K562 (cell line): ENCODE data around the gene ODF4. TPM values are rescaled to one million over a fixed set of nuclear protein-coding genes. Genes with fewer than 3 reads are reported as not detected.

Experiments used
- AFF4 ChIP-seq: sonication (generic); formaldehyde crosslinking; IDR thresholded peaks from 2 replicates; pipeline ENCODE4 v1.8.0; 2023; ENCODE audit warnings: mild to moderate bottlenecking, missing genetic modification reagents
- ARID3A ChIP-seq: IDR thresholded peaks from 2 replicates; pipeline ENCODE4 v1.6.1; 2012; ENCODE audit warnings: low read depth, low read length, improper control_type of control experiment, borderline replicate concordance
- CEBPZ ChIP-seq: fragments of 150-350 bp; IDR thresholded peaks from 2 replicates; pipeline ENCODE4 v1.6.1; 2014; ENCODE audit warnings: low read depth, mild to moderate bottlenecking, low read length, borderline replicate concordance
- E2F5 ChIP-seq: sonication (generic); formaldehyde crosslinking; IDR thresholded peaks from 2 replicates; pipeline ENCODE4 v1.8.0; 2022; ENCODE audit warnings: mild to moderate bottlenecking, missing genetic modification reagents
- JUND ChIP-seq, 2 experiments: IDR thresholded peaks; 2 replicates in 1 of 2; 3 replicates in 1 of 2; pipeline ENCODE4 v1.6.1; 2011; ENCODE audit warnings: borderline replicate concordance in 2 of 2, low read depth in 2 of 2, low read length in 2 of 2, improper control_type of control experiment in 1 of 2, missing biosample characterization in 1 of 2, missing genetic modification characterization in 1 of 2, missing genetic modification reagents in 1 of 2
- NFIX ChIP-seq: fragments of 250-450 bp; sonication (Bioruptor Pico); IDR thresholded peaks from 2 replicates; pipeline ENCODE4 v1.4.0; 2020; ENCODE audit warnings: low read depth, mild to moderate bottlenecking, moderate library complexity
- NR2C1 ChIP-seq, 2 experiments: fragments of 450-650 bp; IDR thresholded peaks; 2 replicates each; pipeline ENCODE4 v1.6.1; 2017; ENCODE audit warnings: mild to moderate bottlenecking in 2 of 2, antibody characterized with exemption in 1 of 2, inconsistent platforms in 1 of 2, missing compliant biosample characterization in 1 of 2, missing genetic modification characterization in 1 of 2
- RFX7 ChIP-seq: fragments of 250-450 bp; sonication (Bioruptor Pico); IDR thresholded peaks from 2 replicates; pipeline ENCODE4 v1.5.1; 2021; ENCODE audit warnings: mild to moderate bottlenecking
- SMARCA4 ChIP-seq: fragments of 450-650 bp; IDR thresholded peaks from 2 replicates; pipeline ENCODE4 v1.6.1; 2016
- SMARCE1 ChIP-seq: fragments of 450-650 bp; IDR thresholded peaks from 2 replicates; pipeline ENCODE4 v1.7.1; 2016; ENCODE audit warnings: mild to moderate bottlenecking
- SRSF3 ChIP-seq: fragments of 200-400 bp; formaldehyde crosslinking; IDR thresholded peaks from 2 replicates; pipeline ENCODE4 v1.6.1; 2016; ENCODE audit warnings: mild to moderate bottlenecking, low read length, moderate library complexity; ENCODE audit not compliant: insufficient read depth
- ZBTB49 ChIP-seq: sonication (generic); formaldehyde crosslinking; IDR thresholded peaks from 2 replicates; pipeline ENCODE4 v1.8.0; 2022; ENCODE audit warnings: missing genetic modification reagents, mild to moderate bottlenecking, borderline replicate concordance
- ZNF274 ChIP-seq: IDR thresholded peaks from 2 replicates; pipeline ENCODE4 v1.6.1; 2011; ENCODE audit warnings: low read depth, mild to moderate bottlenecking, low read length, moderate library complexity, borderline replicate concordance
- polyA plus RNA-seq, 8 experiments: library from polyadenylated mRNA; depleted of rRNA in 4 of 8; stranded (reverse) in 5 of 8; unstranded in 3 of 8; fragments of >200 nt; fragmentation: Nextera tagmentation in 2 of 8; fragmentation: Illumina TruSeq in 1 of 8; extraction: Ambion mirVana in 2 of 8; extraction: Trizol in 1 of 8; gene quantifications; 2 replicates each; pipeline versions ENCODE4 v1.2.1 to v1.2.3, GENCODE V29; 2011 to 2014; ENCODE audit warnings: inconsistent platforms in 1 of 8, missing spikeins in 1 of 8
- total RNA-seq, 7 experiments: library from RNA; depleted of rRNA in 6 of 7; stranded (reverse); fragments of >200 nt in 6 of 7; fragmentation: Illumina TruSeq in 2 of 7; extraction: Trizol in 2 of 7; gene quantifications; 2 replicates each; pipeline versions ENCODE4 v1.2.1 to v1.2.3, GENCODE V29; 2011 to 2021; ENCODE audit warnings: low replicate concordance in 1 of 7

Gene ODF4
- total and polyA plus RNA-seq, 9 of the 15 experiments (the other 6 are each of a cell fraction or from before 2014, with no cell fraction given), result not detected

- TF ChIP-seq AFF4 (CRISPR knock-in tag) (no peak), NR2C1 (IDR thresholded peaks at IDR 0.05) (no peak), NR2C1 (tag; IDR thresholded peaks at IDR 0.05) (no peak), SMARCA4 (no peak), CEBPZ (no peak), NFIX (CRISPR knock-in tag) (no peak), ZBTB49 (no peak), ARID3A (peak; percentile 67; the same call in 1 of the 2 replicates), SRSF3 (no peak), SMARCE1 (no peak), ZNF274 (no peak), JUND (IDR thresholded peaks at IDR 0.05; ENCODE audit: borderline replicate concordance, low read depth, low read length) (peak; percentile 69), JUND (tag; IDR thresholded peaks at IDR 0.05; ENCODE audit: borderline replicate concordance, low read depth, low read length) (no peak; the same call in 2 of the 3 replicates), E2F5 (CRISPR knock-in tag) (no peak), RFX7 (CRISPR knock-in tag) (no peak)
Observed at GRCh38 chr17:8383143-8383822, 43.6 kb downstream of the ODF4 start, which contains the start of gene RPL26 (continued).
